H1 (cell line): ENCODE results near the gene PPM1L. TPM values are rescaled to one million over a fixed set of nuclear protein-coding genes. Genes with fewer than 3 reads are reported as not detected.

Experiments
- KDM1A ChIP-seq: fragments of 200-600, 300-600 bp; sonication (generic); IDR thresholded peaks from 2 replicates; pipeline ENCODE4 v1.7.1; 2016; ENCODE audit warnings: mild to moderate bottlenecking, low read length, borderline replicate concordance
- polyA plus RNA-seq, 7 experiments: library from polyadenylated mRNA; depleted of rRNA in 3 of 7; stranded (reverse) in 5 of 7; unstranded in 2 of 7; fragments of >200 nt in 5 of 7; fragments of 200-250 nt in 2 of 7; gene quantifications; 1 replicate in 5 of 7; 2 replicates in 1 of 7; 4 replicates in 1 of 7; pipeline versions ENCODE4 v1.2.1 to v1.2.3, GENCODE V29; 2011 to 2013; ENCODE audit warnings: missing spikeins in 2 of 7, mixed read lengths in 2 of 7
- total RNA-seq: library from RNA; stranded (reverse); fragmentation: NEBNext Ultra II Directional; extraction: Animal tissue kit (Norgen Biotek cat#: 25700); gene quantifications from 2 replicates; pipeline ENCODE4 v1.2.1, GENCODE V29; 2021
- TF ChIP-seq, protein P1 (sequence below): IDR thresholded peaks from 2 replicates; pipeline ENCODE4 v1.6.1; 2011; ENCODE audit warnings: low read depth, mild to moderate bottlenecking, low read length; ENCODE audit not compliant: insufficient read depth

The PPM1L gene
- total and polyA plus RNA-seq, 2 of the 8 experiments (the other 6 are each of a cell fraction or from before 2014, with no cell fraction given): 2.8 to 18.1 TPM

- TF ChIP-seq KDM1A: no peak
- TF ChIP-seq, protein P1, sequence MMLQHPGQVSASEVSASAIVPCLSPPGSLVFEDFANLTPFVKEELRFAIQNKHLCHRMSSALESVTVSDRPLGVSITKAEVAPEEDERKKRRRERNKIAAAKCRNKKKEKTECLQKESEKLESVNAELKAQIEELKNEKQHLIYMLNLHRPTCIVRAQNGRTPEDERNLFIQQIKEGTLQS: no peak
- TF ChIP-seq, all 59 proteins: peak for 0
Observed at GRCh38 chr3:160806686-160807085, 50.7 kb downstream of the PPM1L start (continued).
